Trophoblast cell (in vitro differentiated cells and primary cell): Measurements from ENCODE around the gene MAN1A1.

Experiments used
- DNase-seq, 2 donors: peaks; one replicate each; pipeline ENCODE4 v3.0.0-alpha.2; 2016
- H2AFZ ChIP-seq: 2 replicates; pipeline ENCODE4 v1.6.1; 2013; ENCODE audit warnings: low read length, moderate library complexity, mild to moderate bottlenecking; ENCODE audit not compliant: insufficient read depth, poor library complexity
- H2AK5ac ChIP-seq: 2 replicates; pipeline ENCODE4 v1.6.1; 2013; ENCODE audit warnings: mild to moderate bottlenecking, low read length
- H2BK120ac ChIP-seq: 2 replicates; pipeline ENCODE4 v1.6.1; 2013; ENCODE audit warnings: low read length, mild to moderate bottlenecking, moderate library complexity; ENCODE audit not compliant: insufficient read depth, poor library complexity
- H2BK12ac ChIP-seq: 2 replicates; pipeline ENCODE4 v1.6.1; 2013; ENCODE audit warnings: mild to moderate bottlenecking, low read length, moderate library complexity
- H2BK5ac ChIP-seq: 2 replicates; pipeline ENCODE4 v1.6.1; 2013; ENCODE audit warnings: low read length, low read depth, moderate library complexity, mild to moderate bottlenecking; ENCODE audit not compliant: poor library complexity
- H3K14ac ChIP-seq: 2 replicates; pipeline ENCODE4 v1.6.1; 2013; ENCODE audit warnings: mild to moderate bottlenecking, low read length
- H3K18ac ChIP-seq: 2 replicates; pipeline ENCODE4 v1.6.1; 2013; ENCODE audit warnings: mild to moderate bottlenecking, low read length
- H3K23ac ChIP-seq: 2 replicates; pipeline ENCODE4 v1.6.1; 2013; ENCODE audit warnings: low read length
- H3K27ac ChIP-seq: 2 replicates; pipeline ENCODE4 v1.5.1; 2013; ENCODE audit warnings: low read depth, mild to moderate bottlenecking, inconsistent platforms, low read length, moderate library complexity
- H3K27me3 ChIP-seq: 2 replicates; pipeline ENCODE4 v1.6.1; 2013; ENCODE audit warnings: inconsistent platforms, mild to moderate bottlenecking, low read length, moderate library complexity; ENCODE audit not compliant: insufficient read depth
- H3K36me3 ChIP-seq, 2 experiments: 1 replicate in 1 of 2; 2 replicates in 1 of 2; pipeline ENCODE4 v1.6.1; 2013; ENCODE audit warnings: low read length in 2 of 2, mild to moderate bottlenecking in 2 of 2, moderate library complexity in 1 of 2; ENCODE audit not compliant: insufficient read depth in 2 of 2, control insufficient read depth in 1 of 2
- H3K4ac ChIP-seq: 2 replicates; pipeline ENCODE4 v1.6.1; 2013; ENCODE audit warnings: low read depth, mild to moderate bottlenecking, low read length, moderate library complexity
- H3K4me1 ChIP-seq, 2 experiments: 1 replicate in 1 of 2; 2 replicates in 1 of 2; pipeline ENCODE4 v1.6.1; 2013; ENCODE audit warnings: low read length in 2 of 2, mild to moderate bottlenecking in 2 of 2, moderate library complexity in 1 of 2; ENCODE audit not compliant: insufficient read depth in 2 of 2, control insufficient read depth in 1 of 2
- H3K4me2 ChIP-seq: 2 replicates; pipeline ENCODE4 v1.6.1; 2013; ENCODE audit warnings: inconsistent platforms, mild to moderate bottlenecking, low read length, moderate library complexity
- H3K4me3 ChIP-seq: 2 replicates; pipeline ENCODE4 v1.5.1; 2013; ENCODE audit warnings: mild to moderate bottlenecking, low read depth, low read length, inconsistent platforms
- H3K79me1 ChIP-seq: one replicate; pipeline ENCODE4 v1.6.1; 2013; ENCODE audit warnings: low read length
- H3K79me2 ChIP-seq: 2 replicates; pipeline ENCODE4 v1.6.1; 2013; ENCODE audit warnings: low read length, mild to moderate bottlenecking; ENCODE audit not compliant: control insufficient read depth, insufficient read depth, poor library complexity
- H3K9ac ChIP-seq: 2 replicates; pipeline ENCODE4 v1.6.1; 2013; ENCODE audit warnings: mild to moderate bottlenecking, low read length
- H3K9me3 ChIP-seq: 2 replicates; pipeline ENCODE4 v1.6.1; 2013; ENCODE audit warnings: low read depth, mild to moderate bottlenecking, control low read depth, inconsistent platforms, low read length; ENCODE audit not compliant: insufficient read depth
- H4K12ac ChIP-seq: 2 replicates; pipeline ENCODE4 v1.6.1; 2013; ENCODE audit warnings: low read depth, mild to moderate bottlenecking, low read length, moderate library complexity
- H4K8ac ChIP-seq: 2 replicates; pipeline ENCODE4 v1.6.1; 2013; ENCODE audit warnings: low read depth, mild to moderate bottlenecking, low read length, moderate library complexity
- H4K91ac ChIP-seq: one replicate; pipeline ENCODE4 v1.6.1; 2013; ENCODE audit warnings: low read depth, mild to moderate bottlenecking, low read length, moderate library complexity
- WGBS: extraction: QIAGEN DNeasy Blood & Tissue Kit; methylation state at CpG from one replicate; pipeline ENCODE4 v1.1.7; 2013; ENCODE audit warnings: missing lambda C conversion rate; ENCODE audit not compliant: insufficient read length, insufficient coverage; ENCODE audit errors: extremely low coverage; 5-methylcytosine and 5-hydroxymethylcytosine counted together

Gene MAN1A1

DNA sequence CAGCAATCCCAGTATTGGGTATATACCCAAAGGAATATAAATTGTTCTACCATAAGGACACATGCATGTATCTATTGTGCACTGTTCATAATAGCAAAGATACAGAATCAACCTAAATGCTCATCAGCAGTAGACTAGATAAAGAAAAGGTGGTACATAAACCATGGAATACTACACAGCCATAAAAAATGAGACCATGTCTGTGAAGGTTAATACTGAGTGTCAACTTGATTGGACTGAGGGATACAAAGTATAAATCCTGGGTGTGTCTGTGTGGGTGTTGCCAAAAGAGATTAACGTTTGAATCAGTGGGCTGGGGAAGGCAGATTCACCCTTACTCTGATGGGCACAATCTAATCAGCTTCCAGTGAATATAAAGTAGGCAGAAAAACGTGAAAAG is 86.9 kb downstream of the MAN1A1 start:
- no peaks in the 10 kb centered on the region for H3K9me3 ChIP-seq
- no peak overlapping the region for H3K14ac ChIP-seq
- no peak overlapping the region for H3K4me2 ChIP-seq
- H2AFZ ChIP-seq: no peak overlapping the region
- H3K36me3 ChIP-seq: no peaks in the 10 kb centered on the region
- no peak overlapping the region for H3K27ac ChIP-seq
- H3K27me3 ChIP-seq: no peaks in the 10 kb centered on the region
- H3K4me1 ChIP-seq: no peaks in the 10 kb centered on the region
- no peaks in the 10 kb centered on the region for H3K79me1 ChIP-seq
- no peak overlapping the region for H2BK120ac ChIP-seq
- H2AK5ac ChIP-seq: no peak overlapping the region
- no peak overlapping the region for H4K8ac ChIP-seq
- H4K91ac ChIP-seq: no peak overlapping the region
- no peak overlapping the region for H2BK5ac ChIP-seq
- WGBS: no CpG with 5 or more reads among the region's 2 CpGs
- no peak overlapping the region for H3K4me3 ChIP-seq
- H4K12ac ChIP-seq: no peak overlapping the region
- no peak overlapping the region for H3K23ac ChIP-seq
- no peak overlapping the region for H2BK12ac ChIP-seq
- DNase-seq: no peak
- H3K79me2 ChIP-seq: no peaks in the 10 kb centered on the region
- no peak overlapping the region for H3K4ac ChIP-seq
- no peak overlapping the region for H3K9ac ChIP-seq
- H3K18ac ChIP-seq: no peak overlapping the region

DNA sequence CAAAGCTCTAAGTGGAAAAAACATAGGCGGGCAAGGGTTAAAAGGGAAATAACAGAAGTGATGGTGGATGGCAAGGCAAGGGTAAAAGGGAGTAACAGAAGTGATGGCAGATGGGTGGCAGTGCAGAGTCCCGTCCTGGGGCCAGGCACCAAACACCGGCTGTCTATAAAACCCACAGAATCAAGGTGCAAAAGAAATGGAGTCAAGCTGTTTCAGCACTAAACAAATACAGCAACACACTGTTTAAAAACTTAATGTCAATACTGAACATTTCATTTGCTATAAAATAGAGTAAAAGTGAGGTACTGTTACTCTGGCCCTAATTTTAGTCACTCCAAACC is 87.6 kb downstream of the MAN1A1 start:
- Histone ChIP-seq H4K12ac (no peak overlapping the region), H3K4ac (no peak overlapping the region), H3K79me1 (no peaks in the 10 kb centered on the region), H4K91ac (no peak overlapping the region), H3K36me3 (no peaks in the 10 kb centered on the region), H4K8ac (no peak overlapping the region), H3K27me3 (no peaks in the 10 kb centered on the region), H2AK5ac (no peak overlapping the region), H3K4me1 (no peaks in the 10 kb centered on the region), H2BK120ac (no peak overlapping the region), H3K18ac (no peak overlapping the region), H3K9me3 (no peaks in the 10 kb centered on the region), H3K79me2 (no peaks in the 10 kb centered on the region), H3K4me2 (no peak overlapping the region), H2BK12ac (no peak overlapping the region), H3K23ac (no peak overlapping the region), H3K4me3 (no peak overlapping the region), H2AFZ (no peak overlapping the region), H2BK5ac (no peak overlapping the region), H3K14ac (no peak overlapping the region), H3K27ac (no peak overlapping the region), H3K9ac (no peak overlapping the region)
- no CpG with 5 or more reads among the region's 3 CpGs for WGBS
- no peak for DNase-seq

DNA sequence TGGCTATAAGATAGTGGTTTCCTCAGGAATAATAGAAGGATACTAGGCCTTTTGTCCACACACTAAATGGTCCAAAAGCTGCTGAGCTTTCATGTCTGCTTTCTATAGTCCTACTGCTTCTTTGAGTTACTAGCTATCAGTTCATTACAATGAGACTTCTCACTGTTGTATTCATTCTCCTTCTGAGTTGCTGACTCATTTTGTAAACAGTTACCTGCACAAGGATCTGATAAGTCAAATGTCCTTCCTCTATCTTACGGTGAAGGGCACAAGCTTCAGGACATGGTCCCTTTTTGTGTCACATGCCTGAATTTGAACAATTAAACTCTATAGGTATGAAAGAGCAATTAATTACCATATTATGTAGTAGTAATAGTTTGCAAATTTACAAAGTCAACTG is 90.5 kb downstream of the MAN1A1 start:
- H4K91ac ChIP-seq: no peak overlapping the region
- H3K27ac ChIP-seq: no peak overlapping the region
- no peak overlapping the region for H3K4me2 ChIP-seq
- H4K8ac ChIP-seq: no peak overlapping the region
- no peak overlapping the region for H2BK5ac ChIP-seq
- WGBS: no CpG with 5 or more reads among the region's 1 CpG
- peak in 1 of 2 donors; percentile 28 for DNase-seq
- H3K79me2 ChIP-seq: no peaks in the 10 kb centered on the region
- H3K9me3 ChIP-seq: no peaks in the 10 kb centered on the region
- no peaks in the 10 kb centered on the region for H3K4me1 ChIP-seq
- H2AFZ ChIP-seq: no peak overlapping the region
- H2BK120ac ChIP-seq: no peak overlapping the region
- no peak overlapping the region for H3K23ac ChIP-seq
- no peak overlapping the region for H4K12ac ChIP-seq
- no peak overlapping the region for H2AK5ac ChIP-seq
- H3K18ac ChIP-seq: no peak overlapping the region
- H3K14ac ChIP-seq: no peak overlapping the region
- H3K27me3 ChIP-seq: no peaks in the 10 kb centered on the region
- H3K9ac ChIP-seq: no peak overlapping the region
- H3K36me3 ChIP-seq: no peaks in the 10 kb centered on the region
- no peak overlapping the region for H3K4me3 ChIP-seq
- no peak overlapping the region for H3K4ac ChIP-seq
- H2BK12ac ChIP-seq: no peak overlapping the region
- no peaks in the 10 kb centered on the region for H3K79me1 ChIP-seq

DNA sequence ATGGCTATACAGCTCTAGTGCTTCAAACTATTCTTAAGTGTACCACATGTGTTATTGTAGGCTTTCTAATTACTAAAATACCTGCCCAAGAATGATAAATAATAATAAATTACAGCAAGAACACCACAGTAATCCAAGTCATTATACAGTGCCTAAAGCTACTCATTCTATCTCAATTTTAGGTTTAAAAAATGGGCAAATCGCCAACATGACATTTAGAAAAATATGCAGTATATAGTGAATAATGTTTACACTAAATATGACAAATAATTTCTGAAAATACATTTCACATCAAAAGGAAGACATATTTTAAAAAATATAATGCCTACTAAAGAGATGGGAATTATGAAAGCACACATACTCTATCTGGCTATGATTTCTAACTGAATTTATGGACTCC is 91.8 kb downstream of the MAN1A1 start:
- Histone ChIP-seq H2BK12ac (no peak overlapping the region), H3K4ac (no peak overlapping the region), H4K8ac (no peak overlapping the region), H3K9me3 (no peaks in the 10 kb centered on the region), H3K4me2 (no peak overlapping the region), H2BK120ac (no peak overlapping the region), H2AK5ac (no peak overlapping the region), H4K91ac (no peak overlapping the region), H2AFZ (no peak overlapping the region), H3K4me3 (no peak overlapping the region), H3K27me3 (no peaks in the 10 kb centered on the region), H3K27ac (no peak overlapping the region), H2BK5ac (no peak overlapping the region), H3K14ac (no peak overlapping the region), H3K9ac (no peak overlapping the region), H3K79me2 (no peaks in the 10 kb centered on the region), H3K23ac (no peak overlapping the region), H3K4me1 (no peaks in the 10 kb centered on the region), H3K18ac (no peak overlapping the region), H4K12ac (no peak overlapping the region), H3K79me1 (no peaks in the 10 kb centered on the region), H3K36me3 (no peaks in the 10 kb centered on the region)
- no peak for DNase-seq
- no CpG with 5 or more reads among the region's 1 CpG for WGBS
